GM12878 (cell line): ENCODE data around the gene PLEKHA5. TPM values are rescaled to one million over a fixed set of nuclear protein-coding genes. Genes with fewer than 3 reads are reported as not detected.

Source experiments
- ATAC-seq: fragments of 200-7000 bp; cut with Tn5 transposase; 3 replicates; pipeline ENCODE4 v1.9.1; 2020; ENCODE audit warnings: mild to moderate bottlenecking, moderate library complexity
- BruUV-seq: library from RNA; stranded (reverse); fragments of 400-500 nt; replicated peaks from 2 replicates; lab custom pipeline; 2021; lab: Mats Ljungman, UMichigan
- CTCF ChIA-PET: fragments of 300-600 bp; sonication (Branson Sonifier 250); formaldehyde crosslinking; extraction: SDS; loops from one replicate; lab custom pipeline; 2021; ENCODE audit warnings: inconsistent platforms; lab: Yijun Ruan, JAX
- POLR2A ChIA-PET: fragments of 350-600 bp; formaldehyde crosslinking; extraction: SDS; loops from one replicate; lab custom pipeline; 2021; ENCODE audit warnings: inconsistent platforms; lab: Charles Lee
- RAD21 ChIA-PET: fragments of 300-600 bp; sonication (Branson Sonifier 250); formaldehyde crosslinking; loops from one replicate; lab custom pipeline; 2023; ENCODE audit warnings: antibody characterized with exemption; ENCODE audit not compliant: unreplicated experiment; lab: Charles Lee
- SMC1A ChIA-PET: fragments of 300-600 bp; sonication (Branson Sonifier 250); formaldehyde crosslinking; loops from one replicate; lab custom pipeline; 2023; ENCODE audit not compliant: unreplicated experiment, uncharacterized antibody; lab: Charles Lee
- DNase-seq: peaks from one replicate; pipeline ENCODE4 v3.0.0-alpha.2; 2011; ENCODE audit warnings: low read depth, low spot score
- FAIRE-seq: peaks from 3 replicates; lab custom pipeline; 2011; peaks lifted over from hg19 to GRCh38; lab: Jason Lieb, UNC
- H2AFZ ChIP-seq: 2 replicates; pipeline ENCODE4 v1.6.0; 2011; ENCODE audit warnings: low read depth, low read length, control low read depth; ENCODE audit not compliant: control insufficient read depth
- H3K27ac ChIP-seq: 2 replicates; pipeline ENCODE4 v1.5.1; 2011; ENCODE audit warnings: control low read depth; ENCODE audit not compliant: control insufficient read depth, insufficient read depth
- H3K27me3 ChIP-seq, 2 experiments: replicated peaks in 1 of 2; 2 replicates each; pipeline versions ENCODE4 v1.6.0 to v1.6.1; 2011; ENCODE audit warnings: low read length in 1 of 2; ENCODE audit not compliant: control insufficient read depth in 2 of 2, insufficient read depth in 2 of 2
- H3K36me3 ChIP-seq, 2 experiments: 2 replicates each; pipeline ENCODE4 v1.5.1; 2011; ENCODE audit warnings: low read length in 1 of 2; ENCODE audit not compliant: control insufficient read depth in 2 of 2, insufficient read depth in 2 of 2
- H3K4me1 ChIP-seq: 2 replicates; pipeline ENCODE4 v1.6.1; 2011; ENCODE audit warnings: mild to moderate bottlenecking, low read length, moderate library complexity, mixed read lengths; ENCODE audit not compliant: control insufficient read depth, insufficient read depth
- H3K4me2 ChIP-seq: 2 replicates; pipeline ENCODE4 v1.6.0; 2011; ENCODE audit warnings: control low read depth; ENCODE audit not compliant: control insufficient read depth, insufficient read depth
- H3K4me3 ChIP-seq: fragments of 200-600 bp; sonication (generic); 2 replicates; pipeline ENCODE4 v1.5.1; 2016
- H3K79me2 ChIP-seq: 2 replicates; pipeline ENCODE4 v1.6.0; 2011; ENCODE audit warnings: low read length; ENCODE audit not compliant: control insufficient read depth, insufficient read depth
- H3K9ac ChIP-seq: 2 replicates; pipeline ENCODE4 v1.8.0; 2011; ENCODE audit warnings: low read length, control low read depth, mixed read lengths; ENCODE audit not compliant: control insufficient read depth, insufficient read depth
- H3K9me3 ChIP-seq: replicated peaks from 3 replicates; pipeline ENCODE4 v1.5.1; 2011; ENCODE audit warnings: mild to moderate bottlenecking, low read length; ENCODE audit not compliant: control insufficient read depth, insufficient read depth
- H4K20me1 ChIP-seq: 2 replicates; pipeline ENCODE4 v1.6.0; 2011; ENCODE audit not compliant: control insufficient read depth, insufficient read depth
- IKZF1 ChIP-seq: fragments of 450-650 bp; conservative IDR thresholded peaks from 2 replicates; pipeline ENCODE4 v1.6.1; 2017; ENCODE audit warnings: antibody characterized with exemption, mild to moderate bottlenecking
- JUND ChIP-seq: IDR thresholded peaks from 2 replicates; pipeline ENCODE4 v1.6.1; 2012; ENCODE audit warnings: low read depth, mild to moderate bottlenecking, low read length, improper control_type of control experiment, moderate library complexity
- MTA2 ChIP-seq: fragments of 450-650 bp; IDR thresholded peaks from 2 replicates; pipeline ENCODE4 v1.6.1; 2016; ENCODE audit warnings: low read depth, mild to moderate bottlenecking, moderate library complexity
- MXI1 ChIP-seq: fragments of 150-350 bp; IDR thresholded peaks from 2 replicates; pipeline ENCODE4 v1.6.1; 2011; ENCODE audit warnings: low read depth, mild to moderate bottlenecking, inconsistent platforms, low read length, improper control_type of control experiment
- NFXL1 ChIP-seq: fragments of 450-650 bp; IDR thresholded peaks from 2 replicates; pipeline ENCODE4 v1.6.1; 2017; ENCODE audit warnings: antibody characterized with exemption, mild to moderate bottlenecking, borderline replicate concordance
- SMAD5 ChIP-seq: IDR thresholded peaks from 2 replicates; pipeline ENCODE4 v1.6.1; 2016; ENCODE audit warnings: antibody characterized with exemption, low read depth
- TAF1 ChIP-seq: IDR thresholded peaks from 2 replicates; pipeline ENCODE4 v1.6.1; 2011; ENCODE audit warnings: mild to moderate bottlenecking, low read depth, low read length, borderline replicate concordance
- ZNF24 ChIP-seq: fragments of 450-650 bp; IDR thresholded peaks from 2 replicates; pipeline ENCODE4 v1.6.1; 2017; ENCODE audit warnings: antibody characterized with exemption, mild to moderate bottlenecking
- WGBS: methylation state at CpG from one replicate; pipeline ENCODE4 v1.1.6; 2016; ENCODE audit warnings: low lambda C conversion rate; ENCODE audit not compliant: insufficient replicate concordance, insufficient coverage; ENCODE audit errors: missing lambda C conversion rate; 5-methylcytosine and 5-hydroxymethylcytosine counted together
- in situ Hi-C: fragments of 300-500 bp; cut with MboI; formaldehyde crosslinking; loops from 9 replicates; pipeline ENCODE4 v1.14.3; 2018; ENCODE audit warnings: mixed read lengths
- intact Hi-C: fragments of 100-400 bp; cut with micrococcal nuclease; formaldehyde crosslinking; loops from one replicate; pipeline ENCODE4 v1.14.2; 2022; ENCODE audit not compliant: unreplicated experiment
- polyA plus RNA-seq, 11 experiments: library from polyadenylated mRNA; depleted of rRNA in 4 of 11; unstranded in 6 of 11; stranded (reverse) in 5 of 11; fragments of >200 nt; fragmentation: Nextera tagmentation in 4 of 11; fragmentation: Illumina TruSeq in 1 of 11; extraction: Ambion mirVana in 4 of 11; extraction: Trizol in 1 of 11; gene quantifications; 1 replicate in 1 of 11; 2 replicates in 10 of 11; pipeline versions ENCODE4 v1.2.1 to v1.2.3, GENCODE V29; 2011 to 2016; ENCODE audit warnings: inconsistent platforms in 2 of 11, missing spikeins in 2 of 11, low read depth in 1 of 11
- total RNA-seq, 4 experiments: library from RNA; depleted of rRNA in 3 of 4; stranded (reverse); fragments of >200 nt in 3 of 4; fragmentation: Illumina TruSeq in 1 of 4; extraction: Trizol in 1 of 4; gene quantifications; 2 replicates each; pipeline versions ENCODE4 v1.2.1 to v1.2.3, GENCODE V29; 2013 to 2021
- TF ChIP-seq, protein P1 (sequence below): fragments of 450-650 bp; formaldehyde crosslinking; IDR thresholded peaks from 2 replicates; pipeline ENCODE4 v1.4.0; 2020; ENCODE audit warnings: mild to moderate bottlenecking, moderate library complexity
- TF ChIP-seq, protein P2 (sequence below): fragments of 450-650 bp; formaldehyde crosslinking; IDR thresholded peaks from 2 replicates; pipeline ENCODE4 v1.4.0; 2022; ENCODE audit warnings: mild to moderate bottlenecking, moderate library complexity

The PLEKHA5 gene
- total and polyA plus RNA-seq, 10 of the 15 experiments (the other 5 are each of a cell fraction or from before 2014, with no cell fraction given): 0.09 to 0.33 (median 0.18) TPM; not detected in 3

DNA sequence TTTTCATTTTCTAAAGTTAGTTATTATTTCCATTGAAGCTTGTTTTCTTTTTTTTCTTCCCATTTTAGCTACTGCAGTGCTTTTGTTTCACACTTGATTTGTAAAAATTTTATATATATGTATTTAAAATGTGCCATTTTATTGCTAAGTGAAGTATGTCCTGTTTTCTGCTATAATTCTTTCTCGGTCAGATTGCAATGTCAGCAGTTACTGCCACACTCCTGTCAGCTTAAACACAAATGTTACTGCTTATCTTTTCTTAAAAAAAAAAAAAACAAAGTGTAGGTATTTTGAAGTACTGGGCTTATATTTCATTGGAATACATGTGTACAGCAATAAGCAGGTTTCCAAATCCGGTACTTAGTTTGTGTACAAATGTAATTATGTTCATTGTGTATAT lies 246.4 kb downstream of the PLEKHA5 start:
- DNase-seq (no peak), FAIRE-seq (no peak), ATAC-seq (no peak)
- in situ Hi-C loops: no loop called here
- CTCF ChIA-PET: interaction anchor here (0.6 kb wide), 1 partner anchor 1141 kb away, joined by 3 read pairs; no protein-coding TSS in a partner anchor
- Histone ChIP-seq H3K27me3 (no peaks in the 10 kb centered on the region), H3K27ac (no peak overlapping the region), H3K4me2 (no peak overlapping the region), H3K4me3 (no peak overlapping the region), H3K36me3 (no peaks in the 10 kb centered on the region), H4K20me1 (no peaks in the 10 kb centered on the region), H3K4me1 (no peaks in the 10 kb centered on the region), H2AFZ (no peak overlapping the region), H3K9me3 (no peaks in the 10 kb centered on the region), H3K79me2 (no peaks in the 10 kb centered on the region), H3K9ac (no peak overlapping the region)
- no TSS peak for BruUV-seq
- WGBS: 86% methylated on average over 2 of the region's 2 CpGs
- RAD21 ChIA-PET: no interaction called here
- POLR2A ChIA-PET: interaction anchor here (0.6 kb wide), 1 partner anchor 32 kb away, joined by 4 read pairs; no protein-coding TSS in a partner anchor
- SMC1A ChIA-PET: interaction anchor here (0.8 to 1.3 kb wide), 2 partner anchors 10 to 1171 kb away, joined by 3 read pairs; no protein-coding TSS in a partner anchor
- intact Hi-C loops: no loop called here
- TF ChIP-seq JUND: no peak
- no peak for TF ChIP-seq NFXL1
- TF ChIP-seq MTA2: no peak
- TF ChIP-seq, protein P1, sequence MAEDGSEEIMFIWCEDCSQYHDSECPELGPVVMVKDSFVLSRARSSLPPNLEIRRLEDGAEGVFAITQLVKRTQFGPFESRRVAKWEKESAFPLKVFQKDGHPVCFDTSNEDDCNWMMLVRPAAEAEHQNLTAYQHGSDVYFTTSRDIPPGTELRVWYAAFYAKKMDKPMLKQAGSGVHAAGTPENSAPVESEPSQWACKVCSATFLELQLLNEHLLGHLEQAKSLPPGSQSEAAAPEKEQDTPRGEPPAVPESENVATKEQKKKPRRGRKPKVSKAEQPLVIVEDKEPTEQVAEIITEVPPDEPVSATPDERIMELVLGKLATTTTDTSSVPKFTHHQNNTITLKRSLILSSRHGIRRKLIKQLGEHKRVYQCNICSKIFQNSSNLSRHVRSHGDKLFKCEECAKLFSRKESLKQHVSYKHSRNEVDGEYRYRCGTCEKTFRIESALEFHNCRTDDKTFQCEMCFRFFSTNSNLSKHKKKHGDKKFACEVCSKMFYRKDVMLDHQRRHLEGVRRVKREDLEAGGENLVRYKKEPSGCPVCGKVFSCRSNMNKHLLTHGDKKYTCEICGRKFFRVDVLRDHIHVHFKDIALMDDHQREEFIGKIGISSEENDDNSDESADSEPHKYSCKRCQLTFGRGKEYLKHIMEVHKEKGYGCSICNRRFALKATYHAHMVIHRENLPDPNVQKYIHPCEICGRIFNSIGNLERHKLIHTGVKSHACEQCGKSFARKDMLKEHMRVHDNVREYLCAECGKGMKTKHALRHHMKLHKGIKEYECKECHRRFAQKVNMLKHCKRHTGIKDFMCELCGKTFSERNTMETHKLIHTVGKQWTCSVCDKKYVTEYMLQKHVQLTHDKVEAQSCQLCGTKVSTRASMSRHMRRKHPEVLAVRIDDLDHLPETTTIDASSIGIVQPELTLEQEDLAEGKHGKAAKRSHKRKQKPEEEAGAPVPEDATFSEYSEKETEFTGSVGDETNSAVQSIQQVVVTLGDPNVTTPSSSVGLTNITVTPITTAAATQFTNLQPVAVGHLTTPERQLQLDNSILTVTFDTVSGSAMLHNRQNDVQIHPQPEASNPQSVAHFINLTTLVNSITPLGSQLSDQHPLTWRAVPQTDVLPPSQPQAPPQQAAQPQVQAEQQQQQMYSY (CRISPR knock-in tag): no peak
- no peak for TF ChIP-seq ZNF24
- TF ChIP-seq, protein P2, sequence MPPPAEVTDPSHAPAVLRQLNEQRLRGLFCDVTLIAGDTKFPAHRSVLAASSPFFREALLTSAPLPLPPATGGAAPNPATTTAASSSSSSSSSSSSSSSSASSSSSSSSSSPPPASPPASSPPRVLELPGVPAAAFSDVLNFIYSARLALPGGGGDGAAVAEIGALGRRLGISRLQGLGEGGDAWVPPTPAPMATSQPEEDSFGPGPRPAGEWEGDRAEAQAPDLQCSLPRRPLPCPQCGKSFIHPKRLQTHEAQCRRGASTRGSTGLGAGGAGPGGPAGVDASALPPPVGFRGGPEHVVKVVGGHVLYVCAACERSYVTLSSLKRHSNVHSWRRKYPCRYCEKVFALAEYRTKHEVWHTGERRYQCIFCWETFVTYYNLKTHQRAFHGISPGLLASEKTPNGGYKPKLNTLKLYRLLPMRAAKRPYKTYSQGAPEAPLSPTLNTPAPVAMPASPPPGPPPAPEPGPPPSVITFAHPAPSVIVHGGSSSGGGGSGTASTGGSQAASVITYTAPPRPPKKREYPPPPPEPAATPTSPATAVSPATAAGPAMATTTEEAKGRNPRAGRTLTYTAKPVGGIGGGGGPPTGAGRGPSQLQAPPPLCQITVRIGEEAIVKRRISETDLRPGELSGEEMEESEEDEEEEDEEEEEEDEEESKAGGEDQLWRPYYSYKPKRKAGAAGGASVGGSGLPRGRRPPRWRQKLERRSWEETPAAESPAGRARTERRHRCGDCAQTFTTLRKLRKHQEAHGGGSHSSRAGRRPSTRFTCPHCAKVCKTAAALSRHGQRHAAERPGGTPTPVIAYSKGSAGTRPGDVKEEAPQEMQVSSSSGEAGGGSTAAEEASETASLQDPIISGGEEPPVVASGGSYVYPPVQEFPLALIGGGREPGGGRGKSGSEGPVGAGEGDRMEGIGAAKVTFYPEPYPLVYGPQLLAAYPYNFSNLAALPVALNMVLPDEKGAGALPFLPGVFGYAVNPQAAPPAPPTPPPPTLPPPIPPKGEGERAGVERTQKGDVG (CRISPR knock-in tag): no peak
- no peak for TF ChIP-seq TAF1
- no peak for TF ChIP-seq SMAD5
- TF ChIP-seq IKZF1: no peak
- TF ChIP-seq MXI1: no peak
